ENCODE results near the gene ABHD12. TPM values are rescaled to one million over a fixed set of nuclear protein-coding genes. Genes with fewer than 3 reads are reported as not detected.

Gene ABHD12
- total RNA-seq, 4 donors from 2014 or later = 10.0 to 47.6 (median 36.3) TPM

DNA sequence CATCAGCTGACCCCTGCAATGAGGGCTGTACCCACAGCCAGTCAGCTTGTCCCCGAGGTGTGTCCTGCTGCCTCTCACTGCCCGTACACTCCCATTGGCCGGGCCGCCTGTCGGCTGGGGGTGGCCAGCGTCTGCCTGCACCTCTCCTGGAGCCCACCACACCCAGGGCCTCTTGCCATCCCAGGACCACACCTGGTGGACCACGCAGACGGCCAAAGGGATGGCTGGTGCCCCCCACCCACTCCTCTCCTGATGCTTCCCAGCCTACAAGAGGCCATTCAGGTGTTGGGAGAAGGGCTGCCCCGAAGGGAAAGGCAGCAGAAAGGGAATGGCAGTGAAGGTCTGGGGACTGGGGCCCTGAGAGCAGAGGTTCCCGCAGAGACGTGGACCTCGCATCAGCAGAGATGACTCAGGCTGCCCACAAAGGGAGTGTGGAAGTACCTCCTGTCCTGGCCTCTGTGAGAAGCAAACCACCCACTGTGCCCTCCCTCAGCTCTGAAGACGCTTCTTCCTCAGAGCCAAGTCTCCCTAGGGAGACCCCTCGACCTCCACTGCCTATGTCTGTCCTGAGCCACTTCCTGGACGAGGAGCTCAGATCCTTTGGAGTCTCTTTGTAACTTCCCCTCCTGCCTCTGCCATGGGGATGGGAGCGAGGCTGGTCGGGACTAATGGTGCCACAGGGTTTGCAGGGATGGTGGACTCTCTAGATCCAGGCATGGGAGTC lies 81.8 kb downstream of the ABHD12 start:
- Histone ChIP-seq H3K27ac (peak overlapping the region; percentile 80 to 89), H3K4me1 (peaks cover 0 to 6% of the 10 kb centered on the region in 2 donors), H3K4me3 (no peak overlapping the region), H3K36me3 (no peaks in the 10 kb centered on the region), H3K27me3 (no peaks in the 10 kb centered on the region), H3K9me3 (no peaks in the 10 kb centered on the region)
- TF ChIP-seq, protein P1, sequence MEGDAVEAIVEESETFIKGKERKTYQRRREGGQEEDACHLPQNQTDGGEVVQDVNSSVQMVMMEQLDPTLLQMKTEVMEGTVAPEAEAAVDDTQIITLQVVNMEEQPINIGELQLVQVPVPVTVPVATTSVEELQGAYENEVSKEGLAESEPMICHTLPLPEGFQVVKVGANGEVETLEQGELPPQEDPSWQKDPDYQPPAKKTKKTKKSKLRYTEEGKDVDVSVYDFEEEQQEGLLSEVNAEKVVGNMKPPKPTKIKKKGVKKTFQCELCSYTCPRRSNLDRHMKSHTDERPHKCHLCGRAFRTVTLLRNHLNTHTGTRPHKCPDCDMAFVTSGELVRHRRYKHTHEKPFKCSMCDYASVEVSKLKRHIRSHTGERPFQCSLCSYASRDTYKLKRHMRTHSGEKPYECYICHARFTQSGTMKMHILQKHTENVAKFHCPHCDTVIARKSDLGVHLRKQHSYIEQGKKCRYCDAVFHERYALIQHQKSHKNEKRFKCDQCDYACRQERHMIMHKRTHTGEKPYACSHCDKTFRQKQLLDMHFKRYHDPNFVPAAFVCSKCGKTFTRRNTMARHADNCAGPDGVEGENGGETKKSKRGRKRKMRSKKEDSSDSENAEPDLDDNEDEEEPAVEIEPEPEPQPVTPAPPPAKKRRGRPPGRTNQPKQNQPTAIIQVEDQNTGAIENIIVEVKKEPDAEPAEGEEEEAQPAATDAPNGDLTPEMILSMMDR (IDR thresholded peaks at IDR 0.05) = no peak
- no peak for TF ChIP-seq POLR2A (IDR thresholded peaks at IDR 0.05)
- DNase-seq = no peak
- intact Hi-C loops (cut with DNase I; ENCODE audit: low total_unique reads) = no loop called here

DNA sequence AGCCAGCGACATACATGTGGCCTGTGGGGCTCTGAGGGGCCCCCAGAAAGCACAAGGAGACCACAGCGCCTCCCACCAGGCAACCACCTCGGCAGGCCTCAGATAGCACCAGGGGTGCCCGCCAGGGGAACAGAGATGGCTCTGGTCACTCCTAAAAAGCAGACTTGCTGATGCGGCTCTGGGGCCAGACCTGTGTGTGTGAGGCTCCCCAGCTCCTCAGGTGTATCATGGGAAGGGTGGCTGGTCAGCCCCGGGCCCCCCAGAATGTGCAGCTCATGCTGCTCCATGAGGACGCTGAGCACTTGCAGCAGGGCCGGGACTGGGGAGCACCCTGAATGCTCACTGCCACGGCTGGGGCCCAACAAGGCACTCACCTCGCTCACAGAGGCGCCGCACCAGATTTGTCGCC lies 82.5 kb downstream of the ABHD12 start:
- DNase-seq = no peak
- Histone ChIP-seq H3K4me3 (no peak overlapping the region), H3K27ac (peak overlapping the region in 1 of 2 donors; percentile 89), H3K27me3 (no peaks in the 10 kb centered on the region), H3K4me1 (peaks cover 0 to 6% of the 10 kb centered on the region in 2 donors), H3K36me3 (no peaks in the 10 kb centered on the region), H3K9me3 (no peaks in the 10 kb centered on the region)
- intact Hi-C loops (cut with DNase I; ENCODE audit: low total_unique reads) = no loop called here
- TF ChIP-seq, protein P1 (IDR thresholded peaks at IDR 0.05) = no peak
- no peak for TF ChIP-seq POLR2A (IDR thresholded peaks at IDR 0.05)

DNA sequence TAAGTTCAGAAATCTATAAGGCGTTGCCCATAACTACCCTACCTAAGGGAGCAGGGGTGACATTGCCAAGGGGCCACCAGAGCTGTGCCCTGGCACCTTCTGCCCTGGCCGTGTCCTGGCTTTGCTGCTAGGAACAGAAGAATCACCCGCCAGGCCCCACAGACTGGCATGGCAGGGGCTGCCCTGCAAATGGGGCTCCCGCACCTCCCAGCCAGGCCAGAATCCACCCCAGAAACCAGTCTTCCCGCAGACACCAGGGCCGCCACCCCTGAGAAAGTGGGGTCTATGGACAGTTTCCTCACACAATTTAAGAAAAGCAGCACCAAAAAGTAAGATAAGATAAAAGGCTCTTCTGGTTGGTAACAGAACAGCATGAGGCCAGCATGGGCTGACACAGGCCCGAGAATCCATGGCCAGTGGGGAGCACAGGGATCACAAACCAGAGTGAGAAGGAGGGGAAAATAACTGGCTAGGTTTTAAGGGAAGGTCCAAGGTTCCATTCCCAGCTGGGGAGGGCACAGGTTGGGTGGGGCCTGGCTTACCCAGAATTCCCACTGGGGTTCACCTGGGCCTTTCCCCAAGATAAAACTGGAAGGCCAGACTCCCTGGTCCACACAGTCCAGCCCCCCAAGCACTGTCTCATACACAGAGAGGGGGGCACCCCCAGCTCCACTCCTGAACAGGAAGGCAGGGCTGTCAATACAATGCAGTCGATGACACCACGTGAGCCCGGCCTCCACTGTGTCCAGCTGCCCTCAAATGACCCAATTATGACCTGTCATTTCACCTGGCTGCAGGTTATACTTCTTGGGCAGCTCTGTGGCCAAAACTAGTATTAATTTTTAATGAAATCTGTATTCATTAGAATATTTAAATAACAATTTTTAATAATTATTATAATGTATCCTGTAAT lies 83.4 kb downstream of the ABHD12 start:
- TF ChIP-seq, protein P1 (IDR thresholded peaks at IDR 0.05) = no peak
- TF ChIP-seq POLR2A (IDR thresholded peaks at IDR 0.05) = no peak
- no peak for DNase-seq
- intact Hi-C loops (cut with DNase I; ENCODE audit: low total_unique reads) = no loop called here
- H3K27ac ChIP-seq = no peak overlapping the region
- H3K27me3 ChIP-seq = no peaks in the 10 kb centered on the region
- no peaks in the 10 kb centered on the region for H3K36me3 ChIP-seq
- H3K4me1 ChIP-seq = peaks cover 0 to 6% of the 10 kb centered on the region in 2 donors
- no peaks in the 10 kb centered on the region for H3K9me3 ChIP-seq
- H3K4me3 ChIP-seq = no peak overlapping the region

DNA sequence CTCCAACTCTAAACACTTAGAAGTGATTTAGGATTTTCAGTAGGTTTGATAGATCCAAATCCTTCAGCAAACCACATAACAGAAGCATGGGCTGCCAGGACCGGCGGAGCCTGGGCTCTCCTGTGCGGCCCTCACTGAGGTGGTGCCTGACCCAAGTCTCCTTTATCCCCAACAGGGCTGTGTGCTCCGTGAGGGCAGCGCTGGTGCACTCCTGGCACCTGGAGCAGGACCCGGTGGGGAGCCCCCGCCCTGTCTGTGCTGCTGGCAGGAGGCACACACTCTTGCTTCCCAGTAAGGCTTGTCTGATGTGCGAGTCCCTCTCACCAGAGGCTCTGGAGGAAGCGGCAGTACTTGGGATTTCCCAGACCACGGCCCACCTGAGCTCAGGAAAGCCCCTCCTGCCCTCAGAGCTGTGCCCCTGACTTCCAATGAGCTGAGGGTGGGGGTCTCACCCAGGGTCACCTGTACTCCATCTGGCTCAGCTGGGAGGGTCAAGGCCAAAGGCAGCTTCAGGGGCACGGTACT lies 86.5 kb downstream of the ABHD12 start:
- H3K27me3 ChIP-seq = no peaks in the 10 kb centered on the region
- intact Hi-C loops (cut with DNase I; ENCODE audit: low total_unique reads) = no loop called here
- no peaks in the 10 kb centered on the region for H3K4me1 ChIP-seq
- no peaks in the 10 kb centered on the region for H3K36me3 ChIP-seq
- TF ChIP-seq, protein P1 (IDR thresholded peaks at IDR 0.05) = no peak
- no peak for TF ChIP-seq POLR2A (IDR thresholded peaks at IDR 0.05)
- no peak for DNase-seq
- no peak overlapping the region for H3K4me3 ChIP-seq
- no peaks in the 10 kb centered on the region for H3K9me3 ChIP-seq
- no peak overlapping the region for H3K27ac ChIP-seq

All from uterus (tissue), 4 donors.